ENCODE data around the gene PEA15.

Gene PEA15

DNA sequence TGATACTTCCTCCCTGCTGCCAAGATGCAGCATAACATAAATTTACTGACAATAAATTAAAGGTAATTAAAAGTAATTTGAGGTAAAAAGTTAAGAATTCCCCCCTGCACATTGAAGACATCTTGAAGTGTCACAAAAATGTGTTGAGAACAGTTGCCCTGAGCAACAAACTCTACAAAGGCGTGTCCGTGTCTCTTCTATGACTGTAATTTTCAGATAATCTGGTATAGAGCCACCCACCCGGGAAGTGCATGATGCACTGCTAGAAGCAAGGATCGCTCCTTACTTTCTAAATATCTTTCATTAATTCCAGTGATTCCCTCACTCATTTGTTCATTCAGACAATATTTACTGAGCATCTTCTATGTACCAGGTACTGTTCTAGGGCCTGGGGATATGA, 25.8 kb upstream of the PEA15 start:
- peak; percentile 45 for DNase-seq (ENCODE audit: low spot score)

GRCh38 chr1:160186246-160186645, 18.9 kb upstream of the PEA15 start:
- no peak for DNase-seq (ENCODE audit: low spot score)

DNA sequence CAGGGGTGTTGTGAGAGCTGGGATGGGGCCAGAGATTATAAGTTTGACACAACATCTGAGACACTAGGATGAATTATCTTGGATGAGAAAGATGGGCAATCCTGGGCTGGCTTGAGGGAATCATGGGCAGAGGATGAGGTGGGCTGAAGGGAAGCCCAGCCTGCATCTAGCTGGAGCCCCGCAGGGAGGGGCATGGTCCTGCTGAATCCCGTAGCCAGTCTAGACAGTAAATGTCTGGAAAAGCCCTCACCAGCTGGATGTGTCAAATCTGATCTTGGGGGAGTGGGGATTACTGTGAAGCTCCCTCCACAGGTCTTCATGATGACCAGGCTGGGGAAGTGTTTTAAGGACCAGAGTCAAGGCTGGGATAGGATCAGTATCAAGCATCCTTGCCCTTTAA, 18.5 kb upstream of the PEA15 start:
- DNase-seq (ENCODE audit: low spot score) = no peak

DNA sequence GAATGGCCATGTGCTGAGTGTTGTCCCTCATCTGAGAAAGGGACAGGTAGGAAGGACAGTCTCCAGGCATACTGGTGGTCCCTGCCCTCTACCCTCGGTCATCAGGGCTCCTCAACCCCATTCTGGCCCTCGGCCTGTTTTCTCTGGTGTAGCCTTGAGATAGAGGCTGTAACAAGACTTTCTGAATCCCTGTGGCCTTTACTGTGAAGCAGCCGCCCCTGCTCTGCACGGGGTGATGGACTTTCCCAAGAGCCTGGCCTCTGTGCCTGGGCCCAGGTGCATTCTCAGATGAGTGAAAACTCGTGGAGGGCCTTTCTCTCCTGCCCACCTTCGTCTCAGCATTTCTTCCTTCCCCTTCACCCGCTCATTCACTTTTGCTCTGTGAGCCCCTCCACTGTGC, 17.8 kb upstream of the PEA15 start:
- DNase-seq (ENCODE audit: low spot score) = no peak

GRCh38 chr1:160188341-160188740, 16.8 kb upstream of the PEA15 start:
- no peak for DNase-seq (ENCODE audit: low spot score)

DNA sequence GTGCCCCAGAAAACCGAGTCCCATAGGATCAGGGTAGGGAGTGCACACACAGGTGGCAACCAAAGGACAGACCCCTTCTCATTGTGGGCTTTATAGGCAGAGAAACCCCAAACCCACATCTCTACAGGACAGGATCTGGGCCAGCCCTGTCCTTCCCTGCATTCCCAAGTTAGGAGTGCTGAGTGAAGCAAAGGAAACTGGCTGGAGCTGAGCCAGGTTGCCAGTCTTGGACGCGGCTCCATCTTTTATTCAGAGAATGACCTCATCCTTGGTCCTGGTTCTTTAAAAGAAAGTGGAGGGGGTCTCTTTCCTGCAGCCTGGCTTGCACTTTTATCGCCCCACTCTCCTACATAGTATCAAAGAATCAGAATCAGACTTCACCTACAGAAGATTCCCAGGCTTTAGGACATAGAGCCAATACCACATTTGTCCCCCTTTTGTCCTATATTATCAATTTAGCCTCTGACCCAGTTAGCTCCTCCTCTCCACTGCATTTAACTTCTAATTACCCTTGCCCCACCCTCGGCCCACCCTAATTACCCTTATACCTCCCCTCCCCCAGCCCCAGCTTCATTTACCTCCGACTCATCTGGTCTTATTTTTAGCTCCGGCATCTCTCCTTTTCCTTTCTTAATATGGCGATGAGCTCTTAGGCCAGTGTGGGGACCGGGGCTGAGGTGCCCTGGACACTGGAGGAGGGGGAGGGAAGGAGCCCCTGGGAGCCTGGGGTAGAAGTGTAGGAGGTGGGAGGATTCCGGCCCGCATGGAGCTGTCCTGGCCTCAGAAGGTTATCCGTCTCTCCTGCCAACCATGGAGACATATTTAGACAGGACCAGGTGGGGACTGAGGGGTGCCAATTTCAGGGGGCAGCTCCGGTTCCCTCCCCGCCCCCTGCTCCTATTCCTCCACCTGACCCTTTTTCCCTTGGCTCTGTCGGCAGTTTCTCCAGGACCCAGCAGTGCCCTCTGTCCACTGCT, 15.2 kb upstream of the PEA15 start, which contains the start of gene CASQ1:
Gene CASQ1 (plus strand): TSS at position 927 of the 977 bp plus-strand sequence. CDS start 177 bp downstream, outside the sequence.
- DNase-seq (ENCODE audit: low spot score) = no peak

DNA sequence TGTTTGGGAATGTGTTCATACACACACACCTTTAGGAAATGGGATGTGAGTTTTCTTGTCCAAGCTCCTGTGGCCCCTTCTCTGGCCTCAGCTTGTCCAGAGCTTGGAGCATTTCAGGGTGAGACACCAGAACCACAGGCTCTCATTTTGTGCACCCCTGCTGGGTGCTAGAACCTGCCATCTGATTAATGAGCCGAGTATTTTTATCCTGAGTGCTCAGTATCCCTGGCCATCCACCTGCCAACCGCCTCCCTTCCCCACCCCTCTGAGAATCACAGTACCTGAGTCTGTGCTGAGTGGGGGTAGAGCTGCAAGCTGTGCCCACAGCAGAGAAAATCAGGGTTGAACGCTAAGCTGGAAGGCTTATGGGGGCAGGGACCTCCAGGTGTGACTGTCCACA, 13.4 kb upstream of the PEA15 start:
- DNase-seq (ENCODE audit: low spot score) = no peak

DNA sequence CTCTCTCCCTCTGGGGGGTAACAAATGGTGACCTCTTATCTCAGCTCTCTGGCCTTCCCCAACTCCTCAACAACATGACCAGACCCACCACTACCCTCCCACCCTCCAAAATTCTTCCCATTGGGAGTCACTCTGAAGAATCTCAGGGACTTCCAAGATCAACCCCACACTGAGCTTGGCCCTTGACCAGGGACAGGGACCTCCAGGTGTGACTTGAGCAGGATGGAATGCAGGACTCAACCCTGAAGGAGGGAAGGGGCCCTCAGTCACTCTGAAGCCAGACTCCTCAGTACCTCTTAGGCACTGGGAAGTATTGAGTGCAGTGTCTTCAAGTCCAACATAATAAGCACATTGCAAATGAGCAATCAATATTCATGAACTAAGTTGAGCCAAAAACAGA, 12.9 kb upstream of the PEA15 start:
- no peak for DNase-seq (ENCODE audit: low spot score)

- DNase-seq (ENCODE audit: low spot score) = peak; percentile 85
Measured at GRCh38 chr1:160193091-160193819, 11.9 kb upstream of the PEA15 start.

GRCh38 chr1:160193832-160194736, 11.1 kb upstream of the PEA15 start:
- DNase-seq (ENCODE audit: low spot score) = no peak

DNA sequence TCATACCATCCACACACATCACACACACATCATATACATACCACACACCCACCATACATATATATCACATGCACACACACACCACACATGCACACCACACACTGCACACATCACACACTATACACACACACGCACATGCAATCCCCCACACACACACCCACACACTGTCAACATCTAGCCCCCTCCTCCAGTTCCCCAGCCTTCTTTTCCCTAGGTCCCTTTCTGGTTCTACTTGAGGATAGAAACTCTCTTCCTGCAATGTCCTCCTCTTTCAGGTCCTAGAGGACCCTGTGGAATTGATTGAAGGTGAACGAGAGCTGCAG, 10.5 kb upstream of the PEA15 start:
- DNase-seq (ENCODE audit: low spot score) = no peak

- no peak for DNase-seq (ENCODE audit: low spot score)
Measured at GRCh38 chr1:160196143-160196542, 9.0 kb upstream of the PEA15 start.

DNA sequence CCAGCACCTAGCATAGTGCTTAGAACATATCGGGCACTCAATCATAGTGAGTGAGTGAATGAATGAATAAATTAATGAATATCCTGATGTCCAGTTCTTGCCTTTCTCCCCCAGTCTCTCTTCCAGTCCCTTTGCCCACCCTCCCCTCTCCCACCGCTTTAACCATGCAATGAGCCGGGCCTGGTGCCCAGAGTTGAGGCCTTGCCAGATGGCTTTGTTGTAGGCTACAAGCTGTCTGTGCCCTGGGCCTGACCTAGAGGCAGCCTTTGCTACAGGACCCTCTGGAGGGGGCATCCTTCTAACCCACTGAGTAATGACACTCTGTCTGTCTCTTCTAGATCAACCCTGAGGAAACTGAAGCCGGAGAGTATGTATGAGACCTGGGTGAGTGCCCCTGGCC, 8.0 kb upstream of the PEA15 start:
- no peak for DNase-seq (ENCODE audit: low spot score)

GRCh38 chr1:160200786-160201185, 4.4 kb upstream of the PEA15 start:
- DNase-seq (ENCODE audit: low spot score) = no peak

GRCh38 chr1:160204526-160205241, 500 bp upstream of the PEA15 start:
- DNase-seq (ENCODE audit: low spot score) = no peak

DNA sequence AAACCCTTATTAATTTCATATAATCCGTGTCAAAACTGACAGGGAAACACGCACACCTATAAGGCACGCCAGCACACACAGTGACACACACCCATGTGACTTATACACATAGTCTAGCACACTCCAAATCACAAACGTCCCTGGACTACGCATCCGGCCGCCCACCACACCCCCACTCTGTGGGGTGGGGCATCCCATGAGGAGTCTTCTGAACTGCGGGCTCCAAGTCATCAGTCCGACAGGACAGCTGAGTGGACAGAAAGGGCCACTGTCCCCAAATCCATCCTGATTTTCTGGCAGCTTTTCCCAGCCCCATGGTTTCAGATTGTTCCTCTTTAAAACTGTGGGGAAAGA, 829 bp downstream of the PEA15 start:
- DNase-seq (ENCODE audit: low spot score) = no peak

DNA sequence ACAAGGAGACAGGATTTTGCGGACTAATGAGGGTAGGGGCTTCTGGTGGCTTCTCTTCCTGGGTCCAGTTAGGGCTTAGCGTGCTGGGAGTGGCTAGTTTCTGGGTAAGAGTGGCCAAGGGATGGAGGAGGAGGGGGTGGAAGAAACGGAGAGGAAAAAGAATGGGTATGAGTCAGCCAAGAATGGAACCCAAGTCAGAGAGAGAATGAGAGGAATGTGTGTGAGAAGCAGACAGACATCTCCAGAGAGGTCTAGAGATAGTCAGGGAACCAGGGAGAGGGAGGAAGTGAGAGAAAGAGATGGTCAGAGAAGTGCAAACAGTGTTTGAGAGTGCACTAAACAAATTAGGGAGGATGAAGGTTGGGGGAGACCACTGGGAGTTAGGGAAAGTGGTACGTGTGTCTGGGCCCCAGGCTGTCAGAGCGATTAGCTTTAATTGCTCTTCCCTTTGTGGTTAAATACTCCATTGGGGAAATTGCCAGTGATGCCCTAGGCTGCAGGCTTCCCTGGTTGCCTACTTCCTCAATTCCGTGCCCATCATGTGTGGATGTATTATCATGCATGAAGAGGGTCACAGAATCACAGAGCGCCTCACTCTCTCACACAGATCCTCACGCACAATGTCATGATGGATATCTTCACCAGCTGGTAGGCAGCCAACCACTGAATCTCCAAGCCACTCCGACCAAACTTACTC, 1.4 kb downstream of the PEA15 start:
- no peak for DNase-seq (ENCODE audit: low spot score)

GRCh38 chr1:160207118-160207650, 2.0 kb downstream of the PEA15 start:
- no peak for DNase-seq (ENCODE audit: low spot score)

DNA sequence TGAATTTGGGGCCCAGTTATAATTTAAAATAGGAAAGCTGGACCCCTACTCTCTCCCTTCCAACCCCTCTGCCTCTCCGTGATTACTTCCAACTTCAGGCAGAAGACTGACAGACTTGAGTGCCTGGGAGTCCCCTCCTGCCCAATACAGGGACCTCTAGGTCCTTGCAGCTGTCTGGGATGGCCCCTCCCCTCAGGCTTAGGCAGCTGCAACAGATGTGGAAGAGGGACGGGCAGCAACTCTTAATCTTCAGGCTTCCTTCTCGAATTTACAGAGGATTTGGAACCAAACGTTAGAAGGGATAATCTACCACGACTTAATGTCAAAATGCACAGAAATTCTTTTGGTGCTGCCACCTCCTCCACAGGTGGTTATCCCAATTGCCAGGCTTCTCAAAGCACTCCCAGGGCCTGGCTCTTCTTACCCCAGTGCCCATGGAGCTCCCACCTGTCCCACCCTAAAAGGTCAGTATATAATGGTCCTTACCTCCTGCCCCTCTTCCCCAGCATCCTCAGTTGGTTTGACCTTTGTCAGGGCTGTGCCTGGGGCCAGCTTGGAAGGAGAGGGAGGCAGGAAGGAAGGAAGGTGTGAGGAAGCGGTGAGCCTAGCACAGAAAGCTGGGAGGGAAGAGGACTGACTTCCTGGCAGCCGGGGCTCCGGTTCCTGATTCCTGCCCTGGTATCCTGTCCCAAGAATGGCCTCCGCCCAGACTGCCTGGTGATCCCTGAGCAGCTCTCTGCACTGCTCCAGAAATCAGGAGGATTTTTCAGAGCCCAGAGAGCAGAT, 2.8 kb downstream of the PEA15 start:
- DNase-seq (ENCODE audit: low spot score) = no peak

Measured in hematopoietic multipotent progenitor cell treated with erythropoietin and hydrocortisone succinate and interleukin-3 and kit ligand, for 15 days (in vitro differentiated cells).